Ovary (tissue), 3 donors: Measurements from ENCODE around the gene MYO5C.

Experiments used
- EP300 ChIP-seq: sonication (generic); formaldehyde crosslinking; IDR thresholded peaks from one replicate; pipeline ENCODE4 v1.6.1; 2017; ENCODE audit warnings: antibody characterized with exemption
- POLR2A ChIP-seq: fragments of 450-650 bp; IDR thresholded peaks from one replicate; pipeline ENCODE4 v1.6.1; 2017; ENCODE audit warnings: antibody characterized with exemption, mild to moderate bottlenecking, moderate library complexity
- TF ChIP-seq, protein P1 (sequence below), 3 donors: fragments of 450-650 bp in 2 of 3; fragments of 200-600 bp in 1 of 3; IDR thresholded peaks; one replicate each; pipeline versions ENCODE4 v1.5.1 to v1.8.0; 2016 to 2022; ENCODE audit warnings: antibody characterized with exemption in 3 of 3, mild to moderate bottlenecking in 1 of 3
- donor health status: DM: no; HTN: no; CAD: no.

DNA sequence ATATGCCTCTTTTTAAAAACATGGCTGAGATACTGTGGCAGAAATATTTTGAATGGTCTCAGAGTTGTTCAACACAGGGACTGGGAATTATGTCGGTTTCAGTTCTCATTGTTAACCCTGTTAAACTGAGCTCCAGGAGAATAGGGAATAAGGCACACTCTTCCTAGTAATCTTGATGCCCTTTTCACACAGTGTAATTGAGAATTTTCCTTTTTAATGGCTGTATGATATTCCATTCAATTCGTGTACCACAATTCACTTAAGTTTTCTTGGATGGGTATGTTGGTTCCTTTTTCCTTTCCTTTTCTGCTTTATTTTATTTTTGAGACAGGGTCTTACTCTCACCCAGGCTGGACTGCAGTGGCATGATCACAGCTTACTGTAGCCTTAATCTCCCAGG lies 149.3 kb downstream of the MYO5C start:
- TF ChIP-seq, protein P1, sequence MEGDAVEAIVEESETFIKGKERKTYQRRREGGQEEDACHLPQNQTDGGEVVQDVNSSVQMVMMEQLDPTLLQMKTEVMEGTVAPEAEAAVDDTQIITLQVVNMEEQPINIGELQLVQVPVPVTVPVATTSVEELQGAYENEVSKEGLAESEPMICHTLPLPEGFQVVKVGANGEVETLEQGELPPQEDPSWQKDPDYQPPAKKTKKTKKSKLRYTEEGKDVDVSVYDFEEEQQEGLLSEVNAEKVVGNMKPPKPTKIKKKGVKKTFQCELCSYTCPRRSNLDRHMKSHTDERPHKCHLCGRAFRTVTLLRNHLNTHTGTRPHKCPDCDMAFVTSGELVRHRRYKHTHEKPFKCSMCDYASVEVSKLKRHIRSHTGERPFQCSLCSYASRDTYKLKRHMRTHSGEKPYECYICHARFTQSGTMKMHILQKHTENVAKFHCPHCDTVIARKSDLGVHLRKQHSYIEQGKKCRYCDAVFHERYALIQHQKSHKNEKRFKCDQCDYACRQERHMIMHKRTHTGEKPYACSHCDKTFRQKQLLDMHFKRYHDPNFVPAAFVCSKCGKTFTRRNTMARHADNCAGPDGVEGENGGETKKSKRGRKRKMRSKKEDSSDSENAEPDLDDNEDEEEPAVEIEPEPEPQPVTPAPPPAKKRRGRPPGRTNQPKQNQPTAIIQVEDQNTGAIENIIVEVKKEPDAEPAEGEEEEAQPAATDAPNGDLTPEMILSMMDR (IDR thresholded peaks at IDR 0.05): no peak
- TF ChIP-seq POLR2A (no peak), EP300 (no peak)
